Myometrial cell (primary cell): ENCODE data around the gene NME4. TPM values are rescaled to one million over a fixed set of nuclear protein-coding genes. Genes with fewer than 3 reads are reported as not detected.

Source experiments
- total RNA-seq: library from RNA; depleted of rRNA; stranded (reverse); fragments of >200 nt; gene quantifications from 2 replicates; pipeline ENCODE4 v1.2.3, GENCODE V29; 2015

NME4 gene
- total RNA-seq = 116 and 121 TPM in 2 replicates

DNA sequence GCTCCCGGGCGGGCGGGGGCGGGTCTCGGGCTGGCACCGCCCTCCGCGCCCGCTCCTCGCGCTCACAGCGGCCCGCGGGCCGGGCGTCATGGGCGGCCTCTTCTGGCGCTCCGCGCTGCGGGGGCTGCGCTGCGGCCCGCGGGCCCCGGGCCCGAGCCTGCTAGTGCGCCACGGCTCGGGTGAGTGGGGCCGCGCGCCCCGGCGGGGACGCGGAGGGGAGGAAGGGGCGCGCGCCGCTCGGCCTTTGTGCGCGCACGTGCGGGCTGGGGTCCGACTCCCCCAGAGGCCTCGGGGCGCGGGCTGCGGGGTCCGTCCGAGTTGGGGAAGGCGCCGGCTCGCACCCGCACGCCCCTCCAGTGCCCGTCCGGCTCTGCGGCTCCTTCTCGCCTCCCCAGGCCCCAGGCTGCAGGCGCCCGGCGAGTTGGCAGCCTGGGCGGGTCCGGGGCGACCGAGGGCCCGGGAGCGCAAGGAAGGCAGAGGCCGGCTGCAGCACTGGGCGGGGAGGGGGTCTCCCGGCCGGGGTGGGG lies at the start of gene NME4:
Gene NME4, plus strand, starts transcription at position 65 of the 527 bp plus-strand sequence. Its CDS starts 24 bp downstream, at position 89.

GRCh38 chr16:352547-353403 lies 44.2 kb upstream of the NME4 start, which contains the start of gene AXIN1:
TSS of gene AXIN1 (minus strand) at chr16:352723. CDS start at chr16:347025, 5,698 bp downstream.

GRCh38 chr16:370443-370842 lies 26.6 kb upstream of the NME4 start, which contains the start of gene MRPL28:
TSS of gene MRPL28 (minus strand) at chr16:370538. CDS start at chr16:370218, 320 bp downstream.

GRCh38 chr16:381789-382717 lies 14.9 kb upstream of the NME4 start, which contains the start of gene PGAP6:
TSS of gene PGAP6 (minus strand) at chr16:381978. CDS start at chr16:381821, 157 bp downstream.

GRCh38 chr16:401468-402348 lies 4.7 kb downstream of the NME4 start, which contains the start of gene DECR2:
TSS of gene DECR2 (plus strand) at chr16:401885. CDS start at chr16:401964, 79 bp downstream.

DNA sequence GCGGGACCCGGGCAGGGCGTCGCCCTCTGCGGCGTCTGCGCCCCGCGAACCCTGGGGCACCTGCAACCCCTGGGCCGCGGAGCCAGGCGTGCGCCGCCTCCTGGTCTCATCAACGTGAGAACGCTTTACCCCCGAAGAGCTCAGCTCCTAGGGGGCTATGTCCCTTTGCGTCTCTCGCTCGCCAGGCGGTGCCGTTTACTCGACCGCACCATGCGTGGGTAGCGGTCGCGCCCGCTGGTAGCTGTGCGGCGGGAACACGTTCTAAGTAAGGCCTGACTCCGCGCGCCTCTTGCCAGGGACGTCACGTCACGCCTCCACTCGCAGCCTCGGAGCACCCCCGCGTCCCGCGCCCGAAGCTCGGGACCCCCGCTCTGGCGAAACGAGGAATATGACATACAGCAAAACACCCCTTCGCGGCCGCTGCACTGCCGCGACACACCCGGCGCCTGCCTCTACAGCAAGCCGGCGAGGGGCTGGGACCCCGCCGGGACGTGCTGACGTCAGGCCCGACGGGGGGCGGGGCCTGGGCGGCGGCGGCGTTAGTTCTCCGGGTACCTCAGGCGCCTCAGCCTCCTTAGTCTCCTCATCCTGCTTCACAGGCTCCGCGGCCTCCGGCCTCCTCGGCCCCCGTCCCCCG lies 28.2 kb downstream of the NME4 start, which contains the start of gene RAB11FIP3:
Gene RAB11FIP3, plus strand, starts transcription at position 568 of the 637 bp plus-strand sequence. CDS start 358 bp downstream, outside the sequence.

Other genes with a start within 250 kb of the NME4 start
- gene HBZ, start 244.6 kb upstream of the NME4 start, total RNA-seq = not detected in 2 replicates
- not detected in 2 replicates for gene HBM, start 231.2 kb upstream of the NME4 start, total RNA-seq
- gene HBA2, start 224.3 kb upstream of the NME4 start, total RNA-seq = not detected in 2 replicates
- gene HBA1, start 220.5 kb upstream of the NME4 start, total RNA-seq = not detected in 2 replicates
- gene HBQ1, start 216.7 kb upstream of the NME4 start, total RNA-seq = not detected in 2 replicates
- 23.2 and 39.8 TPM in 2 replicates for gene LUC7L, start 167.8 kb upstream of the NME4 start, total RNA-seq
- 85.0 and 122 TPM in 2 replicates for gene FAM234A, start 162.4 kb upstream of the NME4 start, total RNA-seq
- under 0.01 and 0.53 TPM in 2 replicates for gene RGS11, start 121.3 kb upstream of the NME4 start, total RNA-seq
- not detected in 2 replicates for gene ARHGDIG, start 116.6 kb upstream of the NME4 start, total RNA-seq
- gene PDIA2, start 114.0 kb upstream of the NME4 start, total RNA-seq = not detected in 2 replicates
- 13.8 and 14.9 TPM in 2 replicates for gene AXIN1, start 44.5 kb upstream of the NME4 start, total RNA-seq
- gene MRPL28, start 26.7 kb upstream of the NME4 start, total RNA-seq = 147 and 185 TPM in 2 replicates
- gene PGAP6, start 15.2 kb upstream of the NME4 start, total RNA-seq = 59.1 and 65.0 TPM in 2 replicates
- gene DECR2, start 4.7 kb downstream of the NME4 start, total RNA-seq = 17.9 and 18.2 TPM in 2 replicates
- gene RAB11FIP3, start 28.4 kb downstream of the NME4 start, total RNA-seq = 21.3 and 36.0 TPM in 2 replicates
- gene CAPN15, start 130.5 kb downstream of the NME4 start, total RNA-seq = 34.9 and 35.8 TPM in 2 replicates
- not detected in 2 replicates for gene PRR35, start 163.2 kb downstream of the NME4 start, total RNA-seq
- gene NHLRC4, start 169.8 kb downstream of the NME4 start, total RNA-seq = 2.8 and 3.2 TPM in 2 replicates
- gene PIGQ, start 172.8 kb downstream of the NME4 start, total RNA-seq = 37.4 and 48.4 TPM in 2 replicates
- 19.0 TPM in 2 replicates for gene RAB40C, start 192.9 kb downstream of the NME4 start, total RNA-seq
- gene WFIKKN1, start 233.8 kb downstream of the NME4 start, total RNA-seq = 0.86 TPM in 1 of 2 replicates, not detected in the other
- 103 and 185 TPM in 2 replicates for gene METTL26, start 239.1 kb downstream of the NME4 start, total RNA-seq
- 25.0 and 28.8 TPM in 2 replicates for gene MCRIP2, start 244.6 kb downstream of the NME4 start, total RNA-seq